HEK293 (cell line): ENCODE measurements around the gene PLD3.
A peak's percentile ranks its signal among the peaks of the same experiment; 100 is the strongest.

ENCODE experiments used
- FEZF1 ChIP-seq: fragments of 450-650 bp; formaldehyde crosslinking; IDR thresholded peaks from 2 replicates; pipeline ENCODE4 v1.5.1; 2016; ENCODE audit warnings: missing biosample characterization, missing genetic modification characterization
- GFI1B ChIP-seq: fragments of 450-650 bp; formaldehyde crosslinking; IDR thresholded peaks from 2 replicates; pipeline ENCODE4 v1.5.1; 2016; ENCODE audit warnings: missing biosample characterization, missing genetic modification characterization
- KLF7 ChIP-seq: fragments of 450-650 bp; formaldehyde crosslinking; IDR thresholded peaks from 2 replicates; pipeline ENCODE4 v1.5.1; 2016; ENCODE audit warnings: missing biosample characterization, missing genetic modification characterization, borderline replicate concordance
- KLF8 ChIP-seq: fragments of 450-650 bp; formaldehyde crosslinking; IDR thresholded peaks from 2 replicates; pipeline ENCODE4 v1.5.1; 2016; ENCODE audit warnings: missing biosample characterization, missing genetic modification characterization
- MZF1 ChIP-seq: fragments of 450-650 bp; formaldehyde crosslinking; IDR thresholded peaks from 2 replicates; pipeline ENCODE4 v1.5.1; 2017; ENCODE audit warnings: missing biosample characterization, missing genetic modification characterization, borderline replicate concordance
- PRDM4 ChIP-seq: fragments of 450-650 bp; formaldehyde crosslinking; IDR thresholded peaks from 2 replicates; pipeline ENCODE4 v1.5.1; 2017; ENCODE audit warnings: missing biosample characterization, missing genetic modification characterization
- ZBTB49 ChIP-seq: fragments of 450-650 bp; formaldehyde crosslinking; IDR thresholded peaks from 2 replicates; pipeline ENCODE4 v1.5.1; 2016; ENCODE audit warnings: missing biosample characterization, missing genetic modification characterization, low read depth
- ZBTB6 ChIP-seq: fragments of 450-650 bp; formaldehyde crosslinking; IDR thresholded peaks from 2 replicates; pipeline ENCODE4 v1.5.1; 2017; ENCODE audit warnings: missing biosample characterization, missing genetic modification characterization
- ZBTB7A ChIP-seq: fragments of 450-650 bp; formaldehyde crosslinking; IDR thresholded peaks from 2 replicates; pipeline ENCODE4 v1.5.1; 2016; ENCODE audit warnings: low read depth, missing biosample characterization, missing genetic modification characterization
- ZNF2 ChIP-seq: fragments of 450-650 bp; formaldehyde crosslinking; IDR thresholded peaks from 2 replicates; pipeline ENCODE4 v1.5.1; 2016; ENCODE audit warnings: missing biosample characterization, missing genetic modification characterization
- ZNF248 ChIP-seq: fragments of 450-650 bp; formaldehyde crosslinking; IDR thresholded peaks from 2 replicates; pipeline ENCODE4 v1.5.1; 2017; ENCODE audit warnings: missing biosample characterization, missing genetic modification characterization
- ZNF280D ChIP-seq: fragments of 450-650 bp; formaldehyde crosslinking; IDR thresholded peaks from 2 replicates; pipeline ENCODE4 v1.5.1; 2016; ENCODE audit warnings: missing biosample characterization, missing genetic modification characterization
- ZNF292 ChIP-seq: fragments of 450-650 bp; formaldehyde crosslinking; IDR thresholded peaks from 2 replicates; pipeline ENCODE4 v1.5.1; 2016; ENCODE audit warnings: low read depth, missing biosample characterization, missing genetic modification characterization, borderline replicate concordance
- ZNF302 ChIP-seq: fragments of 450-650 bp; formaldehyde crosslinking; IDR thresholded peaks from 2 replicates; pipeline ENCODE4 v1.5.1; 2016; ENCODE audit warnings: missing biosample characterization, missing genetic modification characterization, low read depth
- ZNF37A ChIP-seq: fragments of 450-650 bp; IDR thresholded peaks from 2 replicates; pipeline ENCODE4 v1.5.1; 2018; ENCODE audit warnings: missing biosample characterization, missing genetic modification characterization
- ZNF398 ChIP-seq: fragments of 450-650 bp; formaldehyde crosslinking; IDR thresholded peaks from 2 replicates; pipeline ENCODE4 v1.5.1; 2017; ENCODE audit warnings: missing biosample characterization, missing genetic modification characterization
- ZNF473 ChIP-seq: fragments of 450-650 bp; formaldehyde crosslinking; IDR thresholded peaks from 2 replicates; pipeline ENCODE4 v1.5.1; 2017; ENCODE audit warnings: missing biosample characterization, missing genetic modification characterization
- ZNF544 ChIP-seq: fragments of 450-650 bp; formaldehyde crosslinking; IDR thresholded peaks from 2 replicates; pipeline ENCODE4 v1.5.0; 2017; ENCODE audit warnings: missing biosample characterization, missing genetic modification characterization
- ZNF558 ChIP-seq: fragments of 450-650 bp; formaldehyde crosslinking; IDR thresholded peaks from 2 replicates; pipeline ENCODE4 v1.5.1; 2016; ENCODE audit warnings: missing biosample characterization, missing genetic modification characterization
- ZNF664 ChIP-seq: fragments of 450-650 bp; formaldehyde crosslinking; IDR thresholded peaks from 2 replicates; pipeline ENCODE4 v1.5.1; 2016; ENCODE audit warnings: missing biosample characterization, missing genetic modification characterization
- ZNF701 ChIP-seq: fragments of 450-650 bp; formaldehyde crosslinking; IDR thresholded peaks from 2 replicates; pipeline ENCODE4 v1.5.1; 2016; ENCODE audit warnings: missing biosample characterization, missing genetic modification characterization
- TF ChIP-seq, protein P1 (sequence below): fragments of 450-650 bp; formaldehyde crosslinking; IDR thresholded peaks from 2 replicates; pipeline ENCODE4 v1.5.1; 2016; ENCODE audit warnings: missing biosample characterization, missing genetic modification characterization

The PLD3 gene

GRCh38 chr19:40420766-40421765 lies 72.6 kb downstream of the PLD3 start (continued):
- TF ChIP-seq ZBTB6 (tag by site-specific recombination) (peak; percentile 43; the same call in 1 of the 2 replicates), GFI1B (no peak), ZNF398 (tag by site-specific recombination) (peak; percentile 92), ZNF292 (no peak), ZNF302 (tag by site-specific recombination) (no peak), ZBTB49 (no peak), PRDM4 (tag by site-specific recombination) (peak; percentile 76), ZNF248 (tag by site-specific recombination) (no peak), ZBTB7A (peak; percentile 98), ZNF701 (no peak), MZF1 (tag by site-specific recombination) (peak; percentile 46; the same call in 1 of the 2 replicates), FEZF1 (peak; percentile 51), KLF8 (tag by site-specific recombination) (peak; percentile 99), ZNF473 (tag by site-specific recombination) (no peak), ZNF664 (tag by site-specific recombination) (no peak), ZNF558 (tag by site-specific recombination) (no peak; the same call in 1 of the 2 replicates), KLF7 (tag by site-specific recombination) (peak; percentile 99), ZNF544 (tag by site-specific recombination) (no peak), ZNF2 (tag by site-specific recombination) (peak; percentile 77), ZNF37A (tag by site-specific recombination) (no peak), ZNF280D (tag by site-specific recombination) (0 out of 2 replicates have a peak, but pooled peaks have one; percentile 23)
- TF ChIP-seq, protein P1, sequence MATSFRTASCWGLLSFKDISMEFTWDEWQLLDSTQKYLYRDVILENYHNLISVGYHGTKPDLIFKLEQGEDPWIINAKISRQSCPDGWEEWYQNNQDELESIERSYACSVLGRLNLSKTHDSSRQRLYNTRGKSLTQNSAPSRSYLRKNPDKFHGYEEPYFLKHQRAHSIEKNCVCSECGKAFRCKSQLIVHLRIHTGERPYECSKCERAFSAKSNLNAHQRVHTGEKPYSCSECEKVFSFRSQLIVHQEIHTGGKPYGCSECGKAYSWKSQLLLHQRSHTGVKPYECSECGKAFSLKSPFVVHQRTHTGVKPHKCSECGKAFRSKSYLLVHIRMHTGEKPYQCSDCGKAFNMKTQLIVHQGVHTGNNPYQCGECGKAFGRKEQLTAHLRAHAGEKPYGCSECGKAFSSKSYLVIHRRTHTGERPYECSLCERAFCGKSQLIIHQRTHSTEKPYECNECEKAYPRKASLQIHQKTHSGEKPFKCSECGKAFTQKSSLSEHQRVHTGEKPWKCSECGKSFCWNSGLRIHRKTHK (tag by site-specific recombination), result no peak
